ENCODE results near the gene HYI.
A peak's percentile ranks its signal among the peaks of the same experiment; 100 is the strongest.
"Not testable (repeated sequence)": the region's sequence is repeated elsewhere in the genome, so short reads cannot be mapped to it uniquely, and the experiment has no call there.

HYI gene

GRCh38 chr1:43464681-43465504, 11.2 kb upstream of the HYI start:
- no peak for DNase-seq (ENCODE audit: low read depth)

GRCh38 chr1:43463479-43463878, 9.7 kb upstream of the HYI start:
- DNase-seq (ENCODE audit: low read depth): no peak

DNA sequence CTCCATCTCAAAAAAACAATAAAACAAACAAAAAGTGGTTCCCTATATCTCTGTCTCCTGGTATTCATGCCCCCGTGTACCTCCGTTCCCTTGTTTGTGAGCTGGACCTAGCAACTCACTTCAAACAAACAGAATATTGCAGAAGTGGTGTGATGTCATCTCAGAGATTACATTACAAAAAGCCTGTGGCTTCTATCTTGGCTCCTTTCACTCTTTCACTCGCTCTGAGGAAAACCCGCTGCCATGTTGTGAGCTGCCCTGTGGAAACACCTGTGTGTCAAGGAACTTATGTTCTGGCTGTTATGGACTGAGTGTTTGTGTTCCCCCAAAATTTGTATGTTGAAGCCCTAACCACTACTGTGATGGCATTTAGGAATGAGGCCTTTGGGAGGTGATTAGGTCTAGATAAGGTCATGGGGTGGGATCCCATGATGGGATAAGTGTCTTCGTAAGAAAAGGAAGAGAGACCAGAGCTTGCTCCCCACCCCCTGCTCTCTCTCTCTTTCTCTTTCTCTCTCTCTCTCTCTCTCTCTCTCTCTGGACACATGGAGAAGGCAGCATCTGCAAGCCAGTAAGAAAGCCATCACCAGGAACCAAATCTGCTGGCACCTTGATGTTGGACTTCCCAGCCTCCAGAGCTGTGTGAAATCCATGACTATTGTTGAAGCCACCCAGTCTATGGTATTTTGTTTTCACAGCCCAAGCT, 7.4 kb upstream of the HYI start:
- DNase-seq (ENCODE audit: low read depth): no peak

DNA sequence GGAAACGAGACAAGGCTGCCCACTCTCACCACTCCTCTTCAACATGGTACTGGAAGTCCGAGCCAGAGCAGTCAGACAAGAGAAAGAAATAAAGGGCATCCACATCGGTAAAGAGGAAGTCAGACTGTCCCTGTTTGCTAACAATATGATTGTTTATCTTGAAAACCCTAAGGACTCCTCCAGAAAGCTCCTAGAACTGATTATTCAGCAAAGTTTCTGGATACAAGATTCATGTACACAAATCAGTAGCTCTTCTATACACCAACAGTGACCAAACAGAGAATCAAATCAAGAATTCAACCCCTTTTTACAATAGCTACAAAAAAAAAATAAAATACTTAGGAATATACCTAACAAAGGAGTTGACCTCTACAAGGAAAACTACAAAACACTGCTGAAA, 4.6 kb upstream of the HYI start:
- DNase-seq (ENCODE audit: low read depth): not testable (repeated sequence)

GRCh38 chr1:43455213-43455889, 1.6 kb upstream of the HYI start:
- no peak for DNase-seq (ENCODE audit: low read depth)

- DNase-seq (ENCODE audit: low read depth): peak; percentile 8
Measured at GRCh38 chr1:43454270-43455011, 710 bp upstream of the HYI start.

- no peak for DNase-seq (ENCODE audit: low read depth)
Measured at GRCh38 chr1:43452789-43453441, 816 bp downstream of the HYI start.

GRCh38 chr1:43451701-43452532, 1.8 kb downstream of the HYI start:
- no peak for DNase-seq (ENCODE audit: low read depth)

- no peak for DNase-seq (ENCODE audit: low read depth)
Measured at GRCh38 chr1:43451157-43451591, 2.6 kb downstream of the HYI start.

GRCh38 chr1:43450251-43450941, 3.3 kb downstream of the HYI start:
- no peak for DNase-seq (ENCODE audit: low read depth)

- no peak for DNase-seq (ENCODE audit: low read depth)
Measured at GRCh38 chr1:43449708-43450069, 4.0 kb downstream of the HYI start.

DNA sequence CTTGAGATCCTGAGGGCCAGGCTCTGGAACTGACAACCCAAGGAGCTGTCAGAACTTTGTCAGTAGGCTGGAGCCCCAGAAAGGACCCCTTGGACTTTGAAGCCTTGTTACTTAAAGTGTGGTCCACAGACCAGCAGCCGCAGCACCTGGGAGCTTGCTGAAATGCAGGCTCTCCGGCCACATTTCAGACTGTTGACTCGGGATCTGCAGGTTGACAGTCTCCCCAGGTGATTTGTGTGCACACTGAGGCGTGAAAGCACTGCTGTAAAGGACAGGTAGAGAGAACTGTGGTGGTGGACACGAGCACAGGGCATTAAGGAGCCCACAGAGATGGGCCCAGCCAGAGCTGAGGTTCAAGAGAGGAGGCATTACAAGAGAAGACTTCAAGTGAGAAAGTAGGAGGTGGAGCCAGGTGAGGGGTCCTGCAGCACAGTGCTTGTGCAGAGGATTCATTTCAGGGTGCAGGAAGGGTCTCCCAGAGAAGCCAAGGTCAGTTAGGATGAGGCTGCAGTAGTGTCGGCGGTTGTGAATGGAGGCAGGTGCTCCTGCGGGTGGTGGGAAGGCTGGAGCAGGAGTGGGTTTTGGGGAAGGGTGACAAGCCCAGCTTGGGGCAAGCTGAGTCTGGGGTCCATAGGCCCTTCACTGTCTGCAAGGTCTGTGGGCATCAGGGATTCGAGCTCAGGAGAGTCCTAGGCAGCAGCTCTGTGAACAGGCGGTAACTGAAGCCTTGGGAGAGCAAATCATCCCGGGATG, 4.6 kb downstream of the HYI start:
- no peak for DNase-seq (ENCODE audit: low read depth)

GRCh38 chr1:43447891-43448708, 5.6 kb downstream of the HYI start:
- DNase-seq (ENCODE audit: low read depth): no peak

- no peak for DNase-seq (ENCODE audit: low read depth)
Measured at GRCh38 chr1:43446881-43447835, 6.6 kb downstream of the HYI start.

GRCh38 chr1:43446388-43446740, 7.4 kb downstream of the HYI start:
- no peak for DNase-seq (ENCODE audit: low read depth)

DNA sequence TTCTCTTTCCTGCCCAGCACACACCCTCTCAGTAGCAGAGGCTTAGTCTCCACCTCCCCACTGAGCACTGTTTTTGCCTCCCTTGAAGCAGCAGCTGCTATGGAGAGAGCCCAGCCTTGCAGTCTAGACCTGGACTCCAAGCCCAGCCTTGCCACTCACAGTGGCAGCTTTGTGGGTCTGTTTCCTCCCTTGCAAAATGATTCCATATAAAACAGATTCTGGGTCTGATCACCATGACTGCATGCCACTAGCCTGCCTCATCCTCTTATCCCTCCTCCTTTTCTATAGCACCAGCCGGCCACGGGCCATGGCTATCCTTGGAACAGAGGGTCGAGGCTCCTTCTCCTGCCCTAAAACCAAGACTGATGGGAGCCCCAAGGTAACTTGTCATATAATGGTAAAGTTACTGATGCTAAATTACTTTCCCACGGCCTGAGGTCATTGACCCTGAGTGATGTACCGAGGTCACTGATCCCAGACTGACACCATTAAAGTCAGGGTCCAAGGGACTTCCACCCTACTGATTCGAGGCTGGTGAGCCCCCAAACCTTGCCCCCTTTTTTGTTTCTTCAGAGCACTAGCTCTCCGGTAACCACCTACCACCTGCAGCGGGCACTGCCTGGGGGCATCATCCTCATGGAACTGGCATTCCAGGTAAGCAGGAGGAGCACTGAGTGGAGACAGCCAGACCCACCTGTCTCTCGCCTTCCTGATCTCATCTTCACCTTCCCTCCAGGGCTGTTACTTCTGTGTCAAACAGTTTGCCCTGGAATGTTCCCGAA, 7.9 kb downstream of the HYI start:
- no peak for DNase-seq (ENCODE audit: low read depth)

DNA sequence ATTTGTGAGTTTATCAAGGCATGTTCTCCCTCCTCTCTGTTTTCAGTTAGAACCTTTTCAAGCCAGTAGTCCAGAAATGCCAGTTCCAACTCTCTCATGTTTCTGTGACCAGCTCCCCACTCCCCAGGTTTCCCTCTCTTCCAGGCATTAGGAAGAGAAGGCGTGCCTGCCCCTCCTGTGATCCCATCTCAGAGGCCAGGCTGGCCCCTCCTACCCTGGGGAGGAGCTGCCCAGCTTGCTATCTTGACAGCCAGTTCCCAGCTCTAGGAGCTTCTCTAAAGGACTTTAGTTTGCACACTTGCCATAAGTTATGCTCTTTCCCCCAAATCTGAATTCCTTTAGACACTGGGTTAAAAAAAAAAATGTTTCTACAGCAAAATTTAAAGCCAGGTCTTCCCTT, 8.9 kb downstream of the HYI start:
- DNase-seq (ENCODE audit: low read depth): no peak

Measured in stimulated activated CD8-positive, alpha-beta memory T cell treated with anti-CD3 and anti-CD28 coated beads, Interleukin-15, amount 100 ng/mL, for 1 hour (primary cell).